Measurements from ENCODE around the gene POLDIP2.
"Not testable (repeated sequence)": the region's sequence is repeated elsewhere in the genome, so short reads cannot be mapped to it uniquely, and the experiment has no call there.

DNA sequence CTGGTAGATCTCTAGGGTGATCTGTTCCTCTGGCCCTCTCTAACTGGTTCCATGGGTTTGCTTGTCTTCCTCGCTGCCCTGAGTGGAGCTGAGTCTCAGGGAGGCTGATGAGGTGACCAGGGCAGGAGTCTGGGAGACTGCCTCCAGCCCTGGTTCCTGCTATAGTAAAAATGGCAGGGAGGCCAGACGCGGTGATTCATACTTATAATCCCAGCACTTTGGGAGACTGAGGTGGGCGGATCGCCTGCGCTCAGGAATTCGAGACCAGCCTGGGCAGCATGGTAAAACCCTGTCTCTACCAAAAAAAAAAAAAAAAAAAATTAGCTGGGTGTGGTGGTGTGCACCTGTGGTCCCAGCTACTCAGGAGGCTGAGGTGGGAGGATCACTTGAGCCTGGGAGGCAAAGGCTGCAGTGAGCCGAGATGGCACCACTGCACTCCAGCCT, 18.5 kb downstream of the POLDIP2 start:
- not testable (repeated sequence) for TF ChIP-seq POLR2A, CTCF (IDR thresholded peaks at IDR 0.05)
